GM23338 (cell line): ENCODE data around the gene SPOCK2. TPM values are rescaled to one million over a fixed set of nuclear protein-coding genes. Genes with fewer than 3 reads are reported as not detected.

Experiments
- ATAC-seq: fragments of 200-7000 bp; cut with Tn5 transposase; 3 replicates; pipeline ENCODE4 v1.9.1; 2020
- DNase-seq: peaks from one replicate; pipeline ENCODE4 v3.0.0-alpha.2; 2015; ENCODE audit warnings: low spot score
- H2AFZ ChIP-seq: fragments of 200-600 bp; sonication (generic); 2 replicates; pipeline ENCODE4 v1.8.0; 2016; ENCODE audit warnings: antibody characterized with exemption, mild to moderate bottlenecking, moderate library complexity
- H3F3A ChIP-seq: fragments of 200-600 bp; sonication (generic); replicated peaks from 2 replicates; pipeline ENCODE4 v1.8.0; 2017; ENCODE audit warnings: antibody characterized with exemption, mixed run types, low read depth
- H3K27ac ChIP-seq: fragments of 200-600 bp; sonication (generic); 2 replicates; pipeline ENCODE4 v1.6.1; 2016; ENCODE audit warnings: low read depth
- H3K27me3 ChIP-seq: fragments of 200-600 bp; sonication (generic); 2 replicates; pipeline ENCODE4 v1.8.0; 2016; ENCODE audit warnings: mild to moderate bottlenecking, mixed run types, moderate library complexity; ENCODE audit not compliant: insufficient read depth
- H3K36me3 ChIP-seq: fragments of 200-600 bp; sonication (generic); 2 replicates; pipeline ENCODE4 v1.8.0; 2016; ENCODE audit warnings: mild to moderate bottlenecking; ENCODE audit not compliant: insufficient read depth
- H3K4me1 ChIP-seq: fragments of 200-600 bp; sonication (generic); 2 replicates; pipeline ENCODE4 v1.8.0; 2016; ENCODE audit warnings: mild to moderate bottlenecking, moderate library complexity; ENCODE audit not compliant: insufficient read depth
- H3K4me2 ChIP-seq: fragments of 200-600 bp; sonication (generic); 2 replicates; pipeline ENCODE4 v1.7.1; 2017; ENCODE audit warnings: mixed run types
- H3K4me3 ChIP-seq: fragments of 200-600 bp; sonication (generic); 2 replicates; pipeline ENCODE4 v1.6.1; 2016; ENCODE audit warnings: mixed run types
- H3K79me2 ChIP-seq: fragments of 200-600 bp; sonication (generic); replicated peaks from 2 replicates; pipeline ENCODE4 v1.8.0; 2017; ENCODE audit warnings: mild to moderate bottlenecking; ENCODE audit not compliant: insufficient read depth
- H3K9me2 ChIP-seq: fragments of 200-600 bp; sonication (generic); 2 replicates; pipeline ENCODE4 v1.8.0; 2017; ENCODE audit not compliant: insufficient read depth
- H4K20me1 ChIP-seq: fragments of 200-600 bp; sonication (generic); replicated peaks from 2 replicates; pipeline ENCODE4 v1.8.0; 2017; ENCODE audit warnings: mild to moderate bottlenecking; ENCODE audit not compliant: insufficient read depth
- H3K27ac Mint-ChIP-seq: 2 replicates; pipeline ENCODE4 v1.8.0; 2020; ENCODE audit warnings: inconsistent platforms, mild to moderate bottlenecking, moderate library complexity, mixed read lengths
- H3K27me3 Mint-ChIP-seq: 3 replicates; pipeline ENCODE4 v1.8.0; 2022; ENCODE audit warnings: low read depth, mild to moderate bottlenecking, moderate library complexity, mixed read lengths, inconsistent platforms; ENCODE audit not compliant: insufficient read depth, poor library complexity
- H3K36me3 Mint-ChIP-seq: 3 replicates; pipeline ENCODE4 v1.8.0; 2021; ENCODE audit warnings: low read depth, mild to moderate bottlenecking, inconsistent platforms, moderate library complexity, mixed read lengths
- H3K4me1 Mint-ChIP-seq: 3 replicates; pipeline ENCODE4 v1.8.0; 2020; ENCODE audit warnings: mild to moderate bottlenecking, inconsistent platforms, mixed read lengths
- H3K4me3 Mint-ChIP-seq: 3 replicates; pipeline ENCODE4 v1.8.0; 2021; ENCODE audit warnings: moderate library complexity, mild to moderate bottlenecking, inconsistent platforms, mixed read lengths
- H3K9me3 Mint-ChIP-seq: 3 replicates; pipeline ENCODE4 v1.8.0; 2020; ENCODE audit warnings: moderate library complexity, mild to moderate bottlenecking, inconsistent platforms, mixed read lengths
- CTCF ChIP-seq, 2 experiments: fragments of 200-600 bp in 1 of 2; sonication (generic) in 1 of 2; conservative IDR thresholded peaks; 2 replicates each; pipeline versions ENCODE4 v1.5.1 to v1.6.1; 2016 to 2017; ENCODE audit warnings: antibody characterized with exemption in 2 of 2, low read depth in 2 of 2, mild to moderate bottlenecking in 2 of 2, moderate library complexity in 1 of 2
- JUNB ChIP-seq: IDR thresholded peaks from one replicate; pipeline ENCODE4 v1.6.1; 2016; ENCODE audit warnings: antibody characterized with exemption; ENCODE audit not compliant: unreplicated experiment
- POLR2AphosphoS5 ChIP-seq: IDR thresholded peaks from 2 replicates; pipeline ENCODE4 v1.6.1; 2016; ENCODE audit warnings: antibody characterized with exemption, low read depth
- STAT1 ChIP-seq: IDR thresholded peaks from one replicate; pipeline ENCODE4 v1.6.1; 2016; ENCODE audit warnings: antibody characterized with exemption; ENCODE audit not compliant: unreplicated experiment
- ZNF331 ChIP-seq: fragments of 250-450 bp; sonication (Bioruptor Pico); IDR thresholded peaks from 2 replicates; pipeline ENCODE4 v1.5.0; 2020; ENCODE audit warnings: low read depth, mild to moderate bottlenecking, moderate library complexity
- ZNF462 ChIP-seq: fragments of 250-450 bp; sonication (Bioruptor Pico); IDR thresholded peaks from 2 replicates; pipeline ENCODE4 v1.5.0; 2020; ENCODE audit warnings: mild to moderate bottlenecking, moderate library complexity
- polyA plus RNA-seq: library from polyadenylated mRNA; unstranded; fragments of >200 nt; fragmentation: Nextera tagmentation; extraction: Ambion mirVana; gene quantifications from 2 replicates; pipeline ENCODE4 v1.2.1, GENCODE V29; 2016
- total RNA-seq: library from RNA; depleted of rRNA; stranded (reverse); fragments of >200 nt; shearing (Covaris generic); gene quantifications from 2 replicates; pipeline ENCODE4 v1.2.3, GENCODE V29; 2014

Gene SPOCK2
- total and polyA plus RNA-seq, 2 experiments from 2014 or later: 1.3 to 3.6 TPM

GRCh38 chr10:72035252-72035887, 53.0 kb downstream of the SPOCK2 start:
- TF ChIP-seq ZNF331 (no peak), JUNB (no peak), STAT1 (no peak), CTCF (conservative IDR thresholded peaks at IDR 0.05; ENCODE audit: low read depth in 2 of 2) (no peak), POLR2AphosphoS5 (no peak), ZNF462 (no peak)
- H2AFZ ChIP-seq: no peak overlapping the region

More at GRCh38 chr10:72035252-72035887, 53.0 kb downstream of the SPOCK2 start:
- Histone ChIP-seq H3K27me3 (no peaks in the 10 kb centered on the region), H3K27ac (no peak overlapping the region), H4K20me1 (no peaks in the 10 kb centered on the region), H3K36me3 (no peaks in the 10 kb centered on the region), H3F3A (no peaks in the 10 kb centered on the region), H3K4me1 (no peaks in the 10 kb centered on the region), H3K9me2 (no peaks in the 10 kb centered on the region), H3K4me2 (no peak overlapping the region), H3K4me3 (no peak overlapping the region), H3K79me2 (no peaks in the 10 kb centered on the region)
- no peak overlapping the region for H3K4me3 Mint-ChIP-seq
- no peaks in the 10 kb centered on the region for H3K36me3 Mint-ChIP-seq
- ATAC-seq: no peak
- H3K27me3 Mint-ChIP-seq: peaks cover 8% of the 10 kb centered on the region
- no peak for DNase-seq
- H3K4me1 Mint-ChIP-seq: peaks cover 11% of the 10 kb centered on the region
- H3K9me3 Mint-ChIP-seq: no peaks in the 10 kb centered on the region
- no peak overlapping the region for H3K27ac Mint-ChIP-seq
